ENCODE measurements around the gene PKP4. TPM values are rescaled to one million over a fixed set of nuclear protein-coding genes. Genes with fewer than 3 reads are reported as not detected.
A peak's percentile ranks its signal among the peaks of the same experiment; 100 is the strongest.

The PKP4 gene
- total and polyA plus RNA-seq, 2 of the 8 experiments (the other 6 are each of a cell fraction or from before 2014, with no cell fraction given): 48.2 to 88.0 TPM

DNA sequence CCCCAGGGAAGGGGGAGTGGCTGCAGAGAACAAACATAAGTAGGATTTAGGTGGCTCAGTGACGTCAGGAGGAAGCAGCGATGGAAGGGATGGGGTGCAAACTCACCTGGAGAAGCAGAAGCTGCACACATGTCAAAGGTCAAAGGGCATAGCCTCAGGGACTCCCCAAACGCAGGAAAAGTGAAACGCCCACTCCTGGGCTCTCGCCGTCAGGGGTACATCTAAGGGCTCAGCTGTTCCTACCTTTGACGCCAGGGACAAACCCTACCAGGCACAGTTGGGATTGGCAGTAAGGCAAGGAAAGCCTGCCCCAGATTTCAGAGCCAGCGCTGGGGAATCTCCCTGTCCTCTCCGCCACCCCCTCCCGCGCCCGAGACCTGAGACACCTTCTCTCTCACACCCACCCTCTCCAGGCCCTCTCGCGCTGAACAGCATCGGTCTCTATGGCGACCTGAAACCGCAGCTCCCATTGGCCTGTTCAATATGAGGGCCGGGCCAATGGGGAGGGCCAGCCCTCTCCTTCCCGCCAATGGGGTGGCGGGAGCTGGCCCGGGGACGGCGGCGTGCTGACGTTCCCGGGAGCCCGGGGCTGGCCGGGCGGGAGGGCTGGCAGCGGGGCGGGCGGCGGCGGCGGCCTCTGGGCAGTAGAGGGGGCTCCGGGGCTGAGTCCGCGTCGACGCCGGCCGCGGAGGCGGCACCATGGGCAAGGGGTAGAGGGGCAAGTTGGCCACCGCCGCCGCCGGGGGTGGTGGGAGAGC lies at the start of gene PKP4, which contains the start of gene CCDC148 (continued):
- TF ChIP-seq, protein P1, sequence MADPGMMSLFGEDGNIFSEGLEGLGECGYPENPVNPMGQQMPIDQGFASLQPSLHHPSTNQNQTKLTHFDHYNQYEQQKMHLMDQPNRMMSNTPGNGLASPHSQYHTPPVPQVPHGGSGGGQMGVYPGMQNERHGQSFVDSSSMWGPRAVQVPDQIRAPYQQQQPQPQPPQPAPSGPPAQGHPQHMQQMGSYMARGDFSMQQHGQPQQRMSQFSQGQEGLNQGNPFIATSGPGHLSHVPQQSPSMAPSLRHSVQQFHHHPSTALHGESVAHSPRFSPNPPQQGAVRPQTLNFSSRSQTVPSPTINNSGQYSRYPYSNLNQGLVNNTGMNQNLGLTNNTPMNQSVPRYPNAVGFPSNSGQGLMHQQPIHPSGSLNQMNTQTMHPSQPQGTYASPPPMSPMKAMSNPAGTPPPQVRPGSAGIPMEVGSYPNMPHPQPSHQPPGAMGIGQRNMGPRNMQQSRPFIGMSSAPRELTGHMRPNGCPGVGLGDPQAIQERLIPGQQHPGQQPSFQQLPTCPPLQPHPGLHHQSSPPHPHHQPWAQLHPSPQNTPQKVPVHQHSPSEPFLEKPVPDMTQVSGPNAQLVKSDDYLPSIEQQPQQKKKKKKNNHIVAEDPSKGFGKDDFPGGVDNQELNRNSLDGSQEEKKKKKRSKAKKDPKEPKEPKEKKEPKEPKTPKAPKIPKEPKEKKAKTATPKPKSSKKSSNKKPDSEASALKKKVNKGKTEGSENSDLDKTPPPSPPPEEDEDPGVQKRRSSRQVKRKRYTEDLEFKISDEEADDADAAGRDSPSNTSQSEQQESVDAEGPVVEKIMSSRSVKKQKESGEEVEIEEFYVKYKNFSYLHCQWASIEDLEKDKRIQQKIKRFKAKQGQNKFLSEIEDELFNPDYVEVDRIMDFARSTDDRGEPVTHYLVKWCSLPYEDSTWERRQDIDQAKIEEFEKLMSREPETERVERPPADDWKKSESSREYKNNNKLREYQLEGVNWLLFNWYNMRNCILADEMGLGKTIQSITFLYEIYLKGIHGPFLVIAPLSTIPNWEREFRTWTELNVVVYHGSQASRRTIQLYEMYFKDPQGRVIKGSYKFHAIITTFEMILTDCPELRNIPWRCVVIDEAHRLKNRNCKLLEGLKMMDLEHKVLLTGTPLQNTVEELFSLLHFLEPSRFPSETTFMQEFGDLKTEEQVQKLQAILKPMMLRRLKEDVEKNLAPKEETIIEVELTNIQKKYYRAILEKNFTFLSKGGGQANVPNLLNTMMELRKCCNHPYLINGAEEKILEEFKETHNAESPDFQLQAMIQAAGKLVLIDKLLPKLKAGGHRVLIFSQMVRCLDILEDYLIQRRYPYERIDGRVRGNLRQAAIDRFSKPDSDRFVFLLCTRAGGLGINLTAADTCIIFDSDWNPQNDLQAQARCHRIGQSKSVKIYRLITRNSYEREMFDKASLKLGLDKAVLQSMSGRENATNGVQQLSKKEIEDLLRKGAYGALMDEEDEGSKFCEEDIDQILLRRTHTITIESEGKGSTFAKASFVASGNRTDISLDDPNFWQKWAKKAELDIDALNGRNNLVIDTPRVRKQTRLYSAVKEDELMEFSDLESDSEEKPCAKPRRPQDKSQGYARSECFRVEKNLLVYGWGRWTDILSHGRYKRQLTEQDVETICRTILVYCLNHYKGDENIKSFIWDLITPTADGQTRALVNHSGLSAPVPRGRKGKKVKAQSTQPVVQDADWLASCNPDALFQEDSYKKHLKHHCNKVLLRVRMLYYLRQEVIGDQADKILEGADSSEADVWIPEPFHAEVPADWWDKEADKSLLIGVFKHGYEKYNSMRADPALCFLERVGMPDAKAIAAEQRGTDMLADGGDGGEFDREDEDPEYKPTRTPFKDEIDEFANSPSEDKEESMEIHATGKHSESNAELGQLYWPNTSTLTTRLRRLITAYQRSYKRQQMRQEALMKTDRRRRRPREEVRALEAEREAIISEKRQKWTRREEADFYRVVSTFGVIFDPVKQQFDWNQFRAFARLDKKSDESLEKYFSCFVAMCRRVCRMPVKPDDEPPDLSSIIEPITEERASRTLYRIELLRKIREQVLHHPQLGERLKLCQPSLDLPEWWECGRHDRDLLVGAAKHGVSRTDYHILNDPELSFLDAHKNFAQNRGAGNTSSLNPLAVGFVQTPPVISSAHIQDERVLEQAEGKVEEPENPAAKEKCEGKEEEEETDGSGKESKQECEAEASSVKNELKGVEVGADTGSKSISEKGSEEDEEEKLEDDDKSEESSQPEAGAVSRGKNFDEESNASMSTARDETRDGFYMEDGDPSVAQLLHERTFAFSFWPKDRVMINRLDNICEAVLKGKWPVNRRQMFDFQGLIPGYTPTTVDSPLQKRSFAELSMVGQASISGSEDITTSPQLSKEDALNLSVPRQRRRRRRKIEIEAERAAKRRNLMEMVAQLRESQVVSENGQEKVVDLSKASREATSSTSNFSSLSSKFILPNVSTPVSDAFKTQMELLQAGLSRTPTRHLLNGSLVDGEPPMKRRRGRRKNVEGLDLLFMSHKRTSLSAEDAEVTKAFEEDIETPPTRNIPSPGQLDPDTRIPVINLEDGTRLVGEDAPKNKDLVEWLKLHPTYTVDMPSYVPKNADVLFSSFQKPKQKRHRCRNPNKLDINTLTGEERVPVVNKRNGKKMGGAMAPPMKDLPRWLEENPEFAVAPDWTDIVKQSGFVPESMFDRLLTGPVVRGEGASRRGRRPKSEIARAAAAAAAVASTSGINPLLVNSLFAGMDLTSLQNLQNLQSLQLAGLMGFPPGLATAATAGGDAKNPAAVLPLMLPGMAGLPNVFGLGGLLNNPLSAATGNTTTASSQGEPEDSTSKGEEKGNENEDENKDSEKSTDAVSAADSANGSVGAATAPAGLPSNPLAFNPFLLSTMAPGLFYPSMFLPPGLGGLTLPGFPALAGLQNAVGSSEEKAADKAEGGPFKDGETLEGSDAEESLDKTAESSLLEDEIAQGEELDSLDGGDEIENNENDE (IDR thresholded peaks at IDR 0.05; ENCODE audit: insufficient replicate concordance, low read length): no peak
- TF ChIP-seq SP4 (IDR thresholded peaks at IDR 0.05; ENCODE audit: low read length) (no peak), NRF1 (IDR thresholded peaks at IDR 0.05; ENCODE audit: low read depth, low read length) (no peak), CHD2 (IDR thresholded peaks at IDR 0.05; ENCODE audit: low read length) (peak; percentile 59; the same call in 1 of the 2 replicates), GABPA (IDR thresholded peaks at IDR 0.05; ENCODE audit: borderline replicate concordance, insufficient read depth, low read length) (no peak)
- TF ChIP-seq, protein P2, sequence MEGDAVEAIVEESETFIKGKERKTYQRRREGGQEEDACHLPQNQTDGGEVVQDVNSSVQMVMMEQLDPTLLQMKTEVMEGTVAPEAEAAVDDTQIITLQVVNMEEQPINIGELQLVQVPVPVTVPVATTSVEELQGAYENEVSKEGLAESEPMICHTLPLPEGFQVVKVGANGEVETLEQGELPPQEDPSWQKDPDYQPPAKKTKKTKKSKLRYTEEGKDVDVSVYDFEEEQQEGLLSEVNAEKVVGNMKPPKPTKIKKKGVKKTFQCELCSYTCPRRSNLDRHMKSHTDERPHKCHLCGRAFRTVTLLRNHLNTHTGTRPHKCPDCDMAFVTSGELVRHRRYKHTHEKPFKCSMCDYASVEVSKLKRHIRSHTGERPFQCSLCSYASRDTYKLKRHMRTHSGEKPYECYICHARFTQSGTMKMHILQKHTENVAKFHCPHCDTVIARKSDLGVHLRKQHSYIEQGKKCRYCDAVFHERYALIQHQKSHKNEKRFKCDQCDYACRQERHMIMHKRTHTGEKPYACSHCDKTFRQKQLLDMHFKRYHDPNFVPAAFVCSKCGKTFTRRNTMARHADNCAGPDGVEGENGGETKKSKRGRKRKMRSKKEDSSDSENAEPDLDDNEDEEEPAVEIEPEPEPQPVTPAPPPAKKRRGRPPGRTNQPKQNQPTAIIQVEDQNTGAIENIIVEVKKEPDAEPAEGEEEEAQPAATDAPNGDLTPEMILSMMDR (IDR thresholded peaks at IDR 0.05; ENCODE audit: control extremely low read depth in 1 of 3, insufficient read depth in 1 of 3, low read depth in 1 of 3, low read length in 3 of 3): peak in 2 of 3 experiments; percentile 14 to 20; a peak in 3 of 4 replicates
- TF ChIP-seq, protein P3, sequence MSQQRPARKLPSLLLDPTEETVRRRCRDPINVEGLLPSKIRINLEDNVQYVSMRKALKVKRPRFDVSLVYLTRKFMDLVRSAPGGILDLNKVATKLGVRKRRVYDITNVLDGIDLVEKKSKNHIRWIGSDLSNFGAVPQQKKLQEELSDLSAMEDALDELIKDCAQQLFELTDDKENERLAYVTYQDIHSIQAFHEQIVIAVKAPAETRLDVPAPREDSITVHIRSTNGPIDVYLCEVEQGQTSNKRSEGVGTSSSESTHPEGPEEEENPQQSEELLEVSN (IDR thresholded peaks at IDR 0.05): peak; percentile 76
